GM10266 (cell line): Measurements from ENCODE around the gene CCNJ.

Experiments
- DNase-seq: peaks from one replicate; pipeline ENCODE4 v3.0.0; 2012; ENCODE audit errors: extremely low spot score
- CTCF ChIP-seq: IDR thresholded peaks from 2 replicates; pipeline ENCODE4 v1.5.1; 2012; ENCODE audit warnings: mild to moderate bottlenecking, low read depth; ENCODE audit not compliant: control insufficient read depth, insufficient read depth; ENCODE audit errors: missing control alignments

CCNJ gene

GRCh38 chr10:96022739-96023138, 20.6 kb upstream of the CCNJ start:
- TF ChIP-seq CTCF, result no peak
- no peak for DNase-seq

GRCh38 chr10:96023168-96023567, 20.2 kb upstream of the CCNJ start:
- no peak for TF ChIP-seq CTCF
- DNase-seq, result no peak

GRCh38 chr10:96025566-96025965, 17.8 kb upstream of the CCNJ start:
- peak; percentile 26 for TF ChIP-seq CTCF
- DNase-seq, result peak; percentile 30

GRCh38 chr10:96034625-96035024, 8.8 kb upstream of the CCNJ start:
- TF ChIP-seq CTCF, result no peak
- no peak for DNase-seq

- DNase-seq, result no peak
- no peak for TF ChIP-seq CTCF
Measured at GRCh38 chr10:96038476-96039387, 4.7 kb upstream of the CCNJ start.

GRCh38 chr10:96041146-96041545, 2.2 kb upstream of the CCNJ start:
- no peak for TF ChIP-seq CTCF
- DNase-seq, result no peak

- DNase-seq, result peak; percentile 73
Measured at GRCh38 chr10:96043893-96044715, 721 bp downstream of the CCNJ start.

More at GRCh38 chr10:96043893-96044715, 721 bp downstream of the CCNJ start:
- TF ChIP-seq CTCF, result no peak
